Measurements from ENCODE around the gene PALD1. TPM values are rescaled to one million over a fixed set of nuclear protein-coding genes. Genes with fewer than 3 reads are reported as not detected.
A peak's percentile ranks its signal among the peaks of the same experiment; 100 is the strongest.

The PALD1 gene
- total and polyA plus RNA-seq, 2 of the 13 experiments (the other 11 are each of a cell fraction or from before 2014, with no cell fraction given), result 0.07 to 0.09 TPM

DNA sequence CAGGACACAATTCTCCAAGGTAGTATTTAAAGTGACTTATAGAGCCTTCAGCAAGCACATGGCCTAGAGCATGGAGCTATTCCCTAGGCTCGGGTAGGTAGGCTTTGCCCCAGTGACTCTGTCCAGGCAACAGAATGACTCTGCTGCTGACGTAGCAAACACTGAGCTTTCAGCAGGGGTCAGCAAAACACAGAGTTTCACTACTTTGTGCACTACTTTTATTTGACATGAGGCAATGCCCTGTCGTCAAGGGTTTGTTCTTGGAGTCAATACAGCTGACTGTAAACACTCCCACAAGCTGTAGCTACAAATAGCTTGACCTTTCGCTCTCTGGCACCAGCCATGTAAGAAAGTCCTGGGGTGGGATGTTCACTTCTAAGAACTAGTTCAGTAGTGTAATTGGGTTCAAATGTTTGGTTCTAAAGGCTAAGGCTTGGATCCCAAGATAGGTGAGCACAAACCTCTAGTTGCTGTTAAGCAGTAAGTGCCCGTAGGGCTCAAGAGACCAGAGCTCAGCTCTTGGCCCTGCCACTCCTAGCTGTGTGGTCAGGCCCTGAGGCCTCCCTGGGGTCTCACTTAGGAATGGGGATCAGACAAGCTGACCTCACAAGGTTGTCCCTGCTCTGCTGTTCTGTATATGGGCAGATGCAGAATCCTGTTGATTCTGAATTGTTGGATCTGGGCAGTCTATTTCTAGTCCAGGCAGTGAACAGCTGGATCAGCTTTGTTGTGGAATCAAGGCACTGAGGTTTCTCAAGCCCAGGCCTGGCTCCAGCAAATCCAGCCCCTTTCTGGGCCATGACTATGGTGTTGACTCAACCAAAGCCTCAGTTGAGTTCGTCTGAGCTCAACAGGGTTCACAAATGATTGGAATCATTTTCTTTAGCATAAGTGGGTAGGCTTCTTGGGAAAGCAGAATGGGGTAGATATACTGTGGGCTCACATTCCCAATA, 47.8 kb upstream of the PALD1 start (continued):
- TF ChIP-seq, protein P1, sequence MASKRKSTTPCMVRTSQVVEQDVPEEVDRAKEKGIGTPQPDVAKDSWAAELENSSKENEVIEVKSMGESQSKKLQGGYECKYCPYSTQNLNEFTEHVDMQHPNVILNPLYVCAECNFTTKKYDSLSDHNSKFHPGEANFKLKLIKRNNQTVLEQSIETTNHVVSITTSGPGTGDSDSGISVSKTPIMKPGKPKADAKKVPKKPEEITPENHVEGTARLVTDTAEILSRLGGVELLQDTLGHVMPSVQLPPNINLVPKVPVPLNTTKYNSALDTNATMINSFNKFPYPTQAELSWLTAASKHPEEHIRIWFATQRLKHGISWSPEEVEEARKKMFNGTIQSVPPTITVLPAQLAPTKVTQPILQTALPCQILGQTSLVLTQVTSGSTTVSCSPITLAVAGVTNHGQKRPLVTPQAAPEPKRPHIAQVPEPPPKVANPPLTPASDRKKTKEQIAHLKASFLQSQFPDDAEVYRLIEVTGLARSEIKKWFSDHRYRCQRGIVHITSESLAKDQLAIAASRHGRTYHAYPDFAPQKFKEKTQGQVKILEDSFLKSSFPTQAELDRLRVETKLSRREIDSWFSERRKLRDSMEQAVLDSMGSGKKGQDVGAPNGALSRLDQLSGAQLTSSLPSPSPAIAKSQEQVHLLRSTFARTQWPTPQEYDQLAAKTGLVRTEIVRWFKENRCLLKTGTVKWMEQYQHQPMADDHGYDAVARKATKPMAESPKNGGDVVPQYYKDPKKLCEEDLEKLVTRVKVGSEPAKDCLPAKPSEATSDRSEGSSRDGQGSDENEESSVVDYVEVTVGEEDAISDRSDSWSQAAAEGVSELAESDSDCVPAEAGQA (IDR thresholded peaks at IDR 0.05; ENCODE audit: low read depth), result no peak
- TF ChIP-seq, protein P1 (CRISPR knock-in tag; IDR thresholded peaks at IDR 0.05; ENCODE audit: borderline replicate concordance), result no peak
- TF ChIP-seq, protein P2, sequence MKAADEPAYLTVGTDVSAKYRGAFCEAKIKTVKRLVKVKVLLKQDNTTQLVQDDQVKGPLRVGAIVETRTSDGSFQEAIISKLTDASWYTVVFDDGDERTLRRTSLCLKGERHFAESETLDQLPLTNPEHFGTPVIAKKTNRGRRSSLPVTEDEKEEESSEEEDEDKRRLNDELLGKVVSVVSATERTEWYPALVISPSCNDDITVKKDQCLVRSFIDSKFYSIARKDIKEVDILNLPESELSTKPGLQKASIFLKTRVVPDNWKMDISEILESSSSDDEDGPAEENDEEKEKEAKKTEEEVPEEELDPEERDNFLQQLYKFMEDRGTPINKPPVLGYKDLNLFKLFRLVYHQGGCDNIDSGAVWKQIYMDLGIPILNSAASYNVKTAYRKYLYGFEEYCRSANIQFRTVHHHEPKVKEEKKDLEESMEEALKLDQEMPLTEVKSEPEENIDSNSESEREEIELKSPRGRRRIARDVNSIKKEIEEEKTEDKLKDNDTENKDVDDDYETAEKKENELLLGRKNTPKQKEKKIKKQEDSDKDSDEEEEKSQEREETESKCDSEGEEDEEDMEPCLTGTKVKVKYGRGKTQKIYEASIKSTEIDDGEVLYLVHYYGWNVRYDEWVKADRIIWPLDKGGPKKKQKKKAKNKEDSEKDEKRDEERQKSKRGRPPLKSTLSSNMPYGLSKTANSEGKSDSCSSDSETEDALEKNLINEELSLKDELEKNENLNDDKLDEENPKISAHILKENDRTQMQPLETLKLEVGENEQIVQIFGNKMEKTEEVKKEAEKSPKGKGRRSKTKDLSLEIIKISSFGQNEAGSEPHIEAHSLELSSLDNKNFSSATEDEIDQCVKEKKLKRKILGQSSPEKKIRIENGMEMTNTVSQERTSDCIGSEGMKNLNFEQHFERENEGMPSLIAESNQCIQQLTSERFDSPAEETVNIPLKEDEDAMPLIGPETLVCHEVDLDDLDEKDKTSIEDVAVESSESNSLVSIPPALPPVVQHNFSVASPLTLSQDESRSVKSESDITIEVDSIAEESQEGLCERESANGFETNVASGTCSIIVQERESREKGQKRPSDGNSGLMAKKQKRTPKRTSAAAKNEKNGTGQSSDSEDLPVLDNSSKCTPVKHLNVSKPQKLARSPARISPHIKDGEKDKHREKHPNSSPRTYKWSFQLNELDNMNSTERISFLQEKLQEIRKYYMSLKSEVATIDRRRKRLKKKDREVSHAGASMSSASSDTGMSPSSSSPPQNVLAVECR (CRISPR knock-in tag; IDR thresholded peaks at IDR 0.05; ENCODE audit: borderline replicate concordance), result peak; percentile 63; the same call in 1 of the 2 replicates
- no peak for TF ChIP-seq HNRNPK (IDR thresholded peaks at IDR 0.05; ENCODE audit: low read depth, low read length, poor library complexity, severe bottlenecking)
- TF ChIP-seq, protein P3, sequence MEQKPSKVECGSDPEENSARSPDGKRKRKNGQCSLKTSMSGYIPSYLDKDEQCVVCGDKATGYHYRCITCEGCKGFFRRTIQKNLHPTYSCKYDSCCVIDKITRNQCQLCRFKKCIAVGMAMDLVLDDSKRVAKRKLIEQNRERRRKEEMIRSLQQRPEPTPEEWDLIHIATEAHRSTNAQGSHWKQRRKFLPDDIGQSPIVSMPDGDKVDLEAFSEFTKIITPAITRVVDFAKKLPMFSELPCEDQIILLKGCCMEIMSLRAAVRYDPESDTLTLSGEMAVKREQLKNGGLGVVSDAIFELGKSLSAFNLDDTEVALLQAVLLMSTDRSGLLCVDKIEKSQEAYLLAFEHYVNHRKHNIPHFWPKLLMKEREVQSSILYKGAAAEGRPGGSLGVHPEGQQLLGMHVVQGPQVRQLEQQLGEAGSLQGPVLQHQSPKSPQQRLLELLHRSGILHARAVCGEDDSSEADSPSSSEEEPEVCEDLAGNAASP (CRISPR knock-in tag; IDR thresholded peaks at IDR 0.05; ENCODE audit: borderline replicate concordance), result no peak
- TF ChIP-seq STAT5B (CRISPR knock-in tag; IDR thresholded peaks at IDR 0.05), result no peak
- TF ChIP-seq ZNF331 (CRISPR knock-in tag; IDR thresholded peaks at IDR 0.05), result no peak
- no peak for TF ChIP-seq SOX13 (IDR thresholded peaks at IDR 0.05)
- peak in 1 of 2 experiments; percentile 72; a peak in 2 of 4 replicates for TF ChIP-seq SOX13 (CRISPR knock-in tag; conservative IDR thresholded peaks at IDR 0.05 in 1 of 2, IDR thresholded peaks at IDR 0.05 in 1 of 2)
- peak; percentile 68 for TF ChIP-seq CREB1 (IDR thresholded peaks at IDR 0.05)
- peak; percentile 82 for TF ChIP-seq CREB1 (CRISPR knock-in tag; IDR thresholded peaks at IDR 0.05)
- TF ChIP-seq, protein P4, sequence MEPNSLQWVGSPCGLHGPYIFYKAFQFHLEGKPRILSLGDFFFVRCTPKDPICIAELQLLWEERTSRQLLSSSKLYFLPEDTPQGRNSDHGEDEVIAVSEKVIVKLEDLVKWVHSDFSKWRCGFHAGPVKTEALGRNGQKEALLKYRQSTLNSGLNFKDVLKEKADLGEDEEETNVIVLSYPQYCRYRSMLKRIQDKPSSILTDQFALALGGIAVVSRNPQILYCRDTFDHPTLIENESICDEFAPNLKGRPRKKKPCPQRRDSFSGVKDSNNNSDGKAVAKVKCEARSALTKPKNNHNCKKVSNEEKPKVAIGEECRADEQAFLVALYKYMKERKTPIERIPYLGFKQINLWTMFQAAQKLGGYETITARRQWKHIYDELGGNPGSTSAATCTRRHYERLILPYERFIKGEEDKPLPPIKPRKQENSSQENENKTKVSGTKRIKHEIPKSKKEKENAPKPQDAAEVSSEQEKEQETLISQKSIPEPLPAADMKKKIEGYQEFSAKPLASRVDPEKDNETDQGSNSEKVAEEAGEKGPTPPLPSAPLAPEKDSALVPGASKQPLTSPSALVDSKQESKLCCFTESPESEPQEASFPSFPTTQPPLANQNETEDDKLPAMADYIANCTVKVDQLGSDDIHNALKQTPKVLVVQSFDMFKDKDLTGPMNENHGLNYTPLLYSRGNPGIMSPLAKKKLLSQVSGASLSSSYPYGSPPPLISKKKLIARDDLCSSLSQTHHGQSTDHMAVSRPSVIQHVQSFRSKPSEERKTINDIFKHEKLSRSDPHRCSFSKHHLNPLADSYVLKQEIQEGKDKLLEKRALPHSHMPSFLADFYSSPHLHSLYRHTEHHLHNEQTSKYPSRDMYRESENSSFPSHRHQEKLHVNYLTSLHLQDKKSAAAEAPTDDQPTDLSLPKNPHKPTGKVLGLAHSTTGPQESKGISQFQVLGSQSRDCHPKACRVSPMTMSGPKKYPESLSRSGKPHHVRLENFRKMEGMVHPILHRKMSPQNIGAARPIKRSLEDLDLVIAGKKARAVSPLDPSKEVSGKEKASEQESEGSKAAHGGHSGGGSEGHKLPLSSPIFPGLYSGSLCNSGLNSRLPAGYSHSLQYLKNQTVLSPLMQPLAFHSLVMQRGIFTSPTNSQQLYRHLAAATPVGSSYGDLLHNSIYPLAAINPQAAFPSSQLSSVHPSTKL (CRISPR knock-in tag; IDR thresholded peaks at IDR 0.05), result peak; percentile 67

Data from HepG2 (cell line).